IMR-90 (cell line): ENCODE results near the gene TXNL4B.
"Not testable (repeated sequence)": the region's sequence is repeated elsewhere in the genome, so short reads cannot be mapped to it uniquely, and the experiment has no call there.

Source experiments
- CHD1 ChIP-seq: IDR thresholded peaks from 2 replicates; pipeline ENCODE4 v1.6.1; 2012; ENCODE audit warnings: low read depth, low read length, improper control_type of control experiment
- CTCF ChIP-seq: conservative IDR thresholded peaks from 2 replicates; pipeline ENCODE4 v1.5.1; 2012; ENCODE audit warnings: mild to moderate bottlenecking, low read depth, low read length, improper control_type of control experiment
- RAD21 ChIP-seq: IDR thresholded peaks from 2 replicates; pipeline ENCODE4 v1.6.1; 2012; ENCODE audit warnings: low read length, improper control_type of control experiment

DNA sequence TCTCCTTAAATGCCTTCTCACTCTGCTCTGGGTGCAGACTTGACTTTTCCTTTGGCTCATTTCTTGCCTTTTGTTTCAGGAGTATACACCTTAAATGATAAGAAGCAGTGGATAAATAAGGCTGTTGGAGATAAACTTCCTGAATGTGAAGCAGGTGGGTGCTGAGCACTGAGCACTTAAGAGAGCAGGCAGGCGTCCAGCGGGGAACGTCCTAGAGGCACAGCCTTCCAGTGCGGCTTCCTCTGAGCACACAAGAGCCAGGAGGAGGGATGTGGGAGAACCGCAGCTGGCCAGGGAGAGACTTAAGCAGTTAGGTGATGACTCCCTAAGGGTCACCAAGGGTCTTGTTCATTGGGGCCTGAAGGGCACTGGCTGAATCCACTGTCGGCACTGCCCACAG, 36.1 kb downstream of the TXNL4B start:
- TF ChIP-seq CTCF, RAD21, CHD1: not testable (repeated sequence)
